ENCODE results near the gene PODXL. TPM values are rescaled to one million over a fixed set of nuclear protein-coding genes. Genes with fewer than 3 reads are reported as not detected.

PODXL gene
- total RNA-seq, 1 donor: 1.4 TPM

DNA sequence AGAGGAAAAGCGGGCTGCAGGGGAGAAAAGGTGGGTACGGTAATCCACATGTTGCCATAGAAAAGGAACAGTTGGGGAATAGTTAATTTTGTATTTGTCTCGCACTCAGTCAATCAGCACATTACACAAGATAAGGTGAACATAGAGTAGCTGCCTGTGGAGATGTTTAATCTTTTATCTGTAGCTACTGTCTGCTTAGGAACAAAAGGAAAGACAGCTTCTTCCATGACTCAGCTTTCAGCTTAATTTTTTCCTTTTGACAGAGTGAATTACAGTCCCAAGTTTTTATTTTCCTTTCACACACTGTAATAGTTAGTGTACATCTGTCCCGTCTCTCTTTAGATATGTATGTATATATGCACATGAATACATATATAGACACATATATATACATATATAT lies 39.3 kb upstream of the PODXL start:
- Histone ChIP-seq H3K9me3 (ENCODE audit: low read depth, low read length) (no peaks in the 10 kb centered on the region), H3K27me3 (ENCODE audit: insufficient read depth, low read length) (no peaks in the 10 kb centered on the region), H3K36me3 (ENCODE audit: insufficient read depth, low read length) (no peaks in the 10 kb centered on the region), H3K4me1 (ENCODE audit: insufficient read depth, low read length) (no peaks in the 10 kb centered on the region), H3K4me3 (ENCODE audit: insufficient read depth, low read length) (no peak overlapping the region), H4K20me1 (ENCODE audit: insufficient read depth, low read length) (no peaks in the 10 kb centered on the region), H2AFZ (ENCODE audit: low read length) (no peak overlapping the region), H3K79me2 (ENCODE audit: insufficient read depth, low read length) (no peaks in the 10 kb centered on the region), H3K4me2 (ENCODE audit: insufficient read depth, low read length) (no peak overlapping the region), H3K27ac (ENCODE audit: low read depth, low read length) (no peak overlapping the region)
- DNase-seq (ENCODE audit: insufficient read length, low spot score, missing footprints): no peak
- TF ChIP-seq CTCF (IDR thresholded peaks at IDR 0.05; ENCODE audit: extremely low read depth, low read depth, low read length): no peak

DNA sequence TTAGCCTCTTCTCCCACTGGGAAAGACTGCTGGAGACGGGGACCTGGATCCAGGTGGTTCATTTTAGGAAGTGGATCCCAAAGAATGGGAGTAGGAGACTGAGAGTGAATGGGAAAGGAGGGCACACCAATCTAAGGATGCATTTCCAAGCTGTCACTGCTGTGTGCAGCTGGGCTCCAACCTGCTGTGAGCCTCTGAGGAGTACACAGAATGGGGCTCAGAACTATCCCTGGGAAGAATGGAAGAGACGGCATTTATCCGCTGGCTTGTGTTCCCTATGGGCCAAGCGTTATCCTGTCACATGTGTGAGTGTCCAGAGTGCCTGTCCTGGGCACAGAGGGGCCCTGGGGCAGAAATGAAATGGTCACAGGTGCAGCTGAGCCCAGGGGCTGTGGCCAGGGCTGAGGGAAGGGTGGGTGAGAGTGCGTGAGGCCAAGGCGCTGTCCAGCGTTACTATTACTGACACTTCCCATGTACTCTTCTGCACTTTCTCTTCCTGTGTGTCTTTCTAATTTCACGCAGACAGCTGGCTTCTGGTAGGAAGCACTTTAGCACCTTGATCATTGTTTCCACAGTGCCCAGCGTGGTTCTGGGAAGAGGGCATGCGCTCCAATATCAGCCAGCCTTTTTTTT lies 35.4 kb upstream of the PODXL start:
- no peaks in the 10 kb centered on the region for H3K9me3 ChIP-seq (ENCODE audit: low read depth, low read length)
- H3K79me2 ChIP-seq (ENCODE audit: insufficient read depth, low read length): no peaks in the 10 kb centered on the region
- H3K36me3 ChIP-seq (ENCODE audit: insufficient read depth, low read length): no peaks in the 10 kb centered on the region
- H3K27me3 ChIP-seq (ENCODE audit: insufficient read depth, low read length): no peaks in the 10 kb centered on the region
- DNase-seq (ENCODE audit: insufficient read length, low spot score, missing footprints): no peak
- TF ChIP-seq CTCF (IDR thresholded peaks at IDR 0.05; ENCODE audit: extremely low read depth, low read depth, low read length): no peak
- no peak overlapping the region for H2AFZ ChIP-seq (ENCODE audit: low read length)
- no peak overlapping the region for H3K4me3 ChIP-seq (ENCODE audit: insufficient read depth, low read length)
- no peak overlapping the region for H3K27ac ChIP-seq (ENCODE audit: low read depth, low read length)
- H3K4me1 ChIP-seq (ENCODE audit: insufficient read depth, low read length): no peaks in the 10 kb centered on the region
- no peak overlapping the region for H3K4me2 ChIP-seq (ENCODE audit: insufficient read depth, low read length)
- H4K20me1 ChIP-seq (ENCODE audit: insufficient read depth, low read length): no peaks in the 10 kb centered on the region

GRCh38 chr7:131587315-131587923 lies 31.0 kb upstream of the PODXL start:
- H4K20me1 ChIP-seq (ENCODE audit: insufficient read depth, low read length): no peaks in the 10 kb centered on the region
- no peaks in the 10 kb centered on the region for H3K27me3 ChIP-seq (ENCODE audit: insufficient read depth, low read length)
- no peaks in the 10 kb centered on the region for H3K9me3 ChIP-seq (ENCODE audit: low read depth, low read length)
- no peak overlapping the region for H2AFZ ChIP-seq (ENCODE audit: low read length)
- H3K4me1 ChIP-seq (ENCODE audit: insufficient read depth, low read length): no peaks in the 10 kb centered on the region
- no peak overlapping the region for H3K27ac ChIP-seq (ENCODE audit: low read depth, low read length)
- DNase-seq (ENCODE audit: insufficient read length, low spot score, missing footprints): no peak
- TF ChIP-seq CTCF (IDR thresholded peaks at IDR 0.05; ENCODE audit: extremely low read depth, low read depth, low read length): no peak
- H3K79me2 ChIP-seq (ENCODE audit: insufficient read depth, low read length): no peaks in the 10 kb centered on the region
- H3K36me3 ChIP-seq (ENCODE audit: insufficient read depth, low read length): no peaks in the 10 kb centered on the region
- no peak overlapping the region for H3K4me3 ChIP-seq (ENCODE audit: insufficient read depth, low read length)
- H3K4me2 ChIP-seq (ENCODE audit: insufficient read depth, low read length): no peak overlapping the region

GRCh38 chr7:131586759-131587158 lies 30.3 kb upstream of the PODXL start:
- Histone ChIP-seq H3K27me3 (ENCODE audit: insufficient read depth, low read length) (no peaks in the 10 kb centered on the region), H3K27ac (ENCODE audit: low read depth, low read length) (no peak overlapping the region), H3K9me3 (ENCODE audit: low read depth, low read length) (no peaks in the 10 kb centered on the region), H3K4me1 (ENCODE audit: insufficient read depth, low read length) (no peaks in the 10 kb centered on the region), H2AFZ (ENCODE audit: low read length) (no peak overlapping the region), H3K79me2 (ENCODE audit: insufficient read depth, low read length) (no peaks in the 10 kb centered on the region), H3K4me3 (ENCODE audit: insufficient read depth, low read length) (no peak overlapping the region), H4K20me1 (ENCODE audit: insufficient read depth, low read length) (no peaks in the 10 kb centered on the region), H3K4me2 (ENCODE audit: insufficient read depth, low read length) (no peak overlapping the region), H3K36me3 (ENCODE audit: insufficient read depth, low read length) (no peaks in the 10 kb centered on the region)
- no peak for DNase-seq (ENCODE audit: insufficient read length, low spot score, missing footprints)
- TF ChIP-seq CTCF (IDR thresholded peaks at IDR 0.05; ENCODE audit: extremely low read depth, low read depth, low read length): no peak
